ENCODE data around the gene KRT16. TPM values are rescaled to one million over a fixed set of nuclear protein-coding genes. Genes with fewer than 3 reads are reported as not detected.

KRT16 gene
- total RNA-seq, 1 experiment from 2014 or later, result 0.61 TPM

DNA sequence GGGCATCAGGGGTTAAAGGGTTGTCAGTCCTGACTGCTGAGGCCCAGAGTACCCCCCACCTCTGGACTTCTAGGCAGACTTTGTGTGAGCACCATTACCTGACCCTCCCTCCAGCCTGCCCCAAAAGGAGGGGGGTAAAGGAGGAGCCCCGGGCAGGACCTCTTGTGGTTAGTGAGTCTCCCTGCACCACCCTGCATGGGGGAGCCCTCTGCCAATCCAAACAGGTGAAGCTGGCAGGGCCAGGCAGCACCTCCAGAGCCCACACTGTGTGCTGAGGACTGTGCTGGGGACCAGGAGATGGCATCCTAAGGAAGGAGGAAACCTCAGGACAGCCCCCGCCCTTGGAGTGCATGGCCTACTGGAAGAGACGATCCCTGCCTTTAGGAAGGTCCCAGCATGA is 23.3 kb downstream of the KRT16 start:
- no TSS peak for BruUV-seq (replicated peaks)
- H2AFZ ChIP-seq (ENCODE audit: low read depth, low read length, poor library complexity, severe bottlenecking), result no peak overlapping the region
- H3K79me2 ChIP-seq (ENCODE audit: insufficient read depth, low read length), result no peaks in the 10 kb centered on the region
- no peak overlapping the region for H3K9ac ChIP-seq (ENCODE audit: low read length)
- no peaks in the 10 kb centered on the region for H3K9me2 ChIP-seq (ENCODE audit: insufficient read depth)
- H3K4me1 ChIP-seq (ENCODE audit: control insufficient read depth in 1 of 2, insufficient read depth in 2 of 2, low read length in 2 of 2), result peaks cover 0 to 8% of the 10 kb centered on the region in 2 experiments; a peak in 1 of 4 replicates
- intact Hi-C loops (cut with micrococcal nuclease), result no loop called here
- ATAC-seq (no peak), DNase-seq (ENCODE audit: low read depth, low spot score) (no peak)
- ChIA-PET POLR2A (no interaction called here), RAD21 (ENCODE audit: low non-redundant PET in 1 of 2, low total read pairs in 2 of 2, uncharacterized antibody in 2 of 2, unreplicated experiment in 2 of 2) (no interaction called here), CTCF (no interaction called here)
- H3K27ac ChIP-seq (ENCODE audit: low read depth, low read length), result no peak overlapping the region
- H3K4me2 ChIP-seq (ENCODE audit: low read length), result no peak overlapping the region
- H4K20me1 ChIP-seq (ENCODE audit: insufficient read depth), result no peaks in the 10 kb centered on the region
- H3K27me3 ChIP-seq (ENCODE audit: insufficient read depth, low read length), result no peaks in the 10 kb centered on the region
- H3K9me3 ChIP-seq (ENCODE audit: control insufficient read depth in 1 of 2, insufficient read depth in 1 of 2, low read depth in 1 of 2, low read length in 2 of 2), result no peaks in the 10 kb centered on the region
- no peak overlapping the region for H3K4me3 ChIP-seq (replicated peaks in 1 of 2; ENCODE audit: low read depth in 1 of 2, low read length in 2 of 2)
- no peak for TF ChIP-seq JUND (IDR thresholded peaks at IDR 0.05)
- TF ChIP-seq POLR2A (IDR thresholded peaks at IDR 0.05; ENCODE audit: borderline replicate concordance, extremely low read depth, insufficient read depth, insufficient read length), result no peak
- TF ChIP-seq, protein P1, sequence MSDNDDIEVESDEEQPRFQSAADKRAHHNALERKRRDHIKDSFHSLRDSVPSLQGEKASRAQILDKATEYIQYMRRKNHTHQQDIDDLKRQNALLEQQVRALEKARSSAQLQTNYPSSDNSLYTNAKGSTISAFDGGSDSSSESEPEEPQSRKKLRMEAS (IDR thresholded peaks at IDR 0.05), result no peak
- TF ChIP-seq CEBPB (IDR thresholded peaks at IDR 0.05; ENCODE audit: low read depth), result no peak
- TF ChIP-seq EZH2phosphoT487 (IDR thresholded peaks at IDR 0.05; ENCODE audit: borderline replicate concordance), result no peak
- no peak for TF ChIP-seq EGR1 (IDR thresholded peaks at IDR 0.05; ENCODE audit: low read depth)
- no peak for TF ChIP-seq SIN3A (IDR thresholded peaks at IDR 0.05; ENCODE audit: low read depth)
- no peak for TF ChIP-seq ZNF274 (IDR thresholded peaks at IDR 0.05; ENCODE audit: low read depth, low read length)
- no peaks in the 10 kb centered on the region for H3K36me3 ChIP-seq (ENCODE audit: control insufficient read depth in 1 of 2, insufficient read depth in 2 of 2, low read length in 2 of 2)

- Histone ChIP-seq H3K4me1 (ENCODE audit: control insufficient read depth in 1 of 2, insufficient read depth in 2 of 2, low read length in 2 of 2) (peaks cover 0 to 8% of the 10 kb centered on the region in 2 experiments; a peak in 1 of 4 replicates), H2AFZ (ENCODE audit: low read depth, low read length, poor library complexity, severe bottlenecking) (no peak overlapping the region), H3K4me3 (replicated peaks in 1 of 2; ENCODE audit: low read depth in 1 of 2, low read length in 2 of 2) (no peak overlapping the region), H3K79me2 (ENCODE audit: insufficient read depth, low read length) (no peaks in the 10 kb centered on the region), H3K9me3 (ENCODE audit: control insufficient read depth in 1 of 2, insufficient read depth in 1 of 2, low read depth in 1 of 2, low read length in 2 of 2) (no peaks in the 10 kb centered on the region), H3K9ac (ENCODE audit: low read length) (no peak overlapping the region), H3K27ac (ENCODE audit: low read depth, low read length) (no peak overlapping the region), H3K27me3 (ENCODE audit: insufficient read depth, low read length) (no peaks in the 10 kb centered on the region), H3K4me2 (ENCODE audit: low read length) (no peak overlapping the region), H3K36me3 (ENCODE audit: control insufficient read depth in 1 of 2, insufficient read depth in 2 of 2, low read length in 2 of 2) (no peaks in the 10 kb centered on the region), H4K20me1 (ENCODE audit: insufficient read depth) (no peaks in the 10 kb centered on the region), H3K9me2 (ENCODE audit: insufficient read depth) (no peaks in the 10 kb centered on the region)
- DNase-seq (ENCODE audit: low read depth, low spot score) (no peak), ATAC-seq (no peak)
- BruUV-seq (replicated peaks), result no TSS peak
- TF ChIP-seq YY1 (IDR thresholded peaks at IDR 0.05; ENCODE audit: extremely low read depth, insufficient replicate concordance, low read depth, low read length), result no peak
- TF ChIP-seq POLR2AphosphoS5 (IDR thresholded peaks at IDR 0.05; ENCODE audit: low read depth, low read length), result no peak
- TF ChIP-seq ZFX (IDR thresholded peaks at IDR 0.05), result no peak
- no peak for TF ChIP-seq SIN3A (IDR thresholded peaks at IDR 0.05; ENCODE audit: low read depth)
- TF ChIP-seq SP1 (IDR thresholded peaks at IDR 0.05; ENCODE audit: low read depth), result no peak
- no peak for TF ChIP-seq FOSL1 (IDR thresholded peaks at IDR 0.05; ENCODE audit: low read depth)
- TF ChIP-seq, protein P1 (IDR thresholded peaks at IDR 0.05), result no peak
- TF ChIP-seq ZBTB33 (IDR thresholded peaks at IDR 0.05; ENCODE audit: extremely low read depth, insufficient replicate concordance, low read length), result no peak
- no peak for TF ChIP-seq RAD21 (IDR thresholded peaks at IDR 0.05; ENCODE audit: low read depth)
- no peak for TF ChIP-seq ZNF274 (IDR thresholded peaks at IDR 0.05; ENCODE audit: low read depth, low read length)
- TF ChIP-seq ATF3 (IDR thresholded peaks at IDR 0.05), result no peak
- ChIA-PET POLR2A (no interaction called here), CTCF (interaction anchor here (1.6 kb wide), 1 partner anchor 39 kb away, joined by 4 read pairs; no protein-coding TSS in a partner anchor), RAD21 (ENCODE audit: low non-redundant PET in 1 of 2, low total read pairs in 2 of 2, uncharacterized antibody in 2 of 2, unreplicated experiment in 2 of 2) (no interaction called here)
- intact Hi-C loops (cut with micrococcal nuclease), result no loop called here
Observed at GRCh38 chr17:41588126-41588810, 24.3 kb downstream of the KRT16 start.
